Adipose tissue (tissue), 3 donors: ENCODE data around the gene FBXO17. TPM values are rescaled to one million over a fixed set of nuclear protein-coding genes. Genes with fewer than 3 reads are reported as not detected.
"Not testable (repeated sequence)": the region's sequence is repeated elsewhere in the genome, so short reads cannot be mapped to it uniquely, and the experiment has no call there.

Source experiments
- H3K27ac ChIP-seq: one replicate; pipeline ENCODE4 v1.5.1; 2013; ENCODE audit warnings: low read depth, low read length
- WGBS, 3 donors: extraction: QIAGEN DNeasy Blood & Tissue Kit; methylation state at CpG; one replicate each; pipeline ENCODE4 v1.1.7; 2013; 5-methylcytosine and 5-hydroxymethylcytosine counted together
- polyA plus RNA-seq, 3 donors: library from polyadenylated mRNA; stranded (reverse); fragments of 200-250 nt; gene quantifications; one replicate each; pipeline ENCODE4 v1.2.3, GENCODE V29; 2013
- donor health status: healthy with polysubstance abuse.
- donor health status: Bipolar disorder and iron deficiency.
- donor health status: healthy.

Gene FBXO17, protein sequence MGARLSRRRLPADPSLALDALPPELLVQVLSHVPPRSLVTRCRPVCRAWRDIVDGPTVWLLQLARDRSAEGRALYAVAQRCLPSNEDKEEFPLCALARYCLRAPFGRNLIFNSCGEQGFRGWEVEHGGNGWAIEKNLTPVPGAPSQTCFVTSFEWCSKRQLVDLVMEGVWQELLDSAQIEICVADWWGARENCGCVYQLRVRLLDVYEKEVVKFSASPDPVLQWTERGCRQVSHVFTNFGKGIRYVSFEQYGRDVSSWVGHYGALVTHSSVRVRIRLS
- 10 to 100 TPM in 2 of 3 donors, 1 to 10 TPM in 1; 6.8 to 28.8 (median 25.8) TPM for polyA plus RNA-seq

DNA sequence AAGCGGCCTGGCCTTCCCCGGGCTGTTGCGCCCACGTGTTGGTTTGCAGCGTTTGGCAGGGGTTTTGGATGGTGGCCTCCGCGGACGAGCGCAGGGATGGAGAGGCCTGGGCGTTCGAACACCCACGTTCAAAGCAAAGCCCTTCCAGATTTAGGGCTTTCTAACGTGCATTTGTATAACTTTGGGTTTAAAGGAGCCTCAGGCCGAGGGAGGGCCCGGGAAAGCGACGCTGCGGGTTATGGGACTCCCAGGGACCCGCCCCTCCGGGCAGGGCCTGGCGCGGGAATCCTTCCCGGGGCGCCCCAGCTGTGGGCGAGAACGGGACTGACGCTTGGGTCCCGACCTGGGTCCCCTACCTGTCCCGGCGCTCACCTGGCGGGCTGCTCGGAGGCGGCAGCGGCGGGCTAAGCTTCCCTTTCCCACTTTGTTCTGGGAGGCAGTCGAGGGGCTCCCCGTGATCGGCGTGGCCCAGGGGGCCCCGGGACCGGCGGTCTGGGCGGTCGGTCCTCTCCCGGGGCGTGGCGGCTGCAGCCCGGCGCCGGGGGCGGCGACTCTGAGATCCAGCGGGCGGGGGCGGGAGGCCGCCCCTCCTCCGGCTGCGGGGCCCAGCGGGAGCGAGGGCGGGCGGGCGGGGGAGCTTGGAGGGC, at the start of gene FBXO17:
TSS of gene FBXO17 (minus strand) at position 529 of the 647 bp plus-strand sequence. CDS start 25,423 bp downstream, outside the sequence.
- 4 to 10% (median 7%) methylated on average over 30 to 54 of the region's 63 CpGs for WGBS, 3 donors
- peak within 1 kb of the TSS; percentile 64 for H3K27ac ChIP-seq

DNA sequence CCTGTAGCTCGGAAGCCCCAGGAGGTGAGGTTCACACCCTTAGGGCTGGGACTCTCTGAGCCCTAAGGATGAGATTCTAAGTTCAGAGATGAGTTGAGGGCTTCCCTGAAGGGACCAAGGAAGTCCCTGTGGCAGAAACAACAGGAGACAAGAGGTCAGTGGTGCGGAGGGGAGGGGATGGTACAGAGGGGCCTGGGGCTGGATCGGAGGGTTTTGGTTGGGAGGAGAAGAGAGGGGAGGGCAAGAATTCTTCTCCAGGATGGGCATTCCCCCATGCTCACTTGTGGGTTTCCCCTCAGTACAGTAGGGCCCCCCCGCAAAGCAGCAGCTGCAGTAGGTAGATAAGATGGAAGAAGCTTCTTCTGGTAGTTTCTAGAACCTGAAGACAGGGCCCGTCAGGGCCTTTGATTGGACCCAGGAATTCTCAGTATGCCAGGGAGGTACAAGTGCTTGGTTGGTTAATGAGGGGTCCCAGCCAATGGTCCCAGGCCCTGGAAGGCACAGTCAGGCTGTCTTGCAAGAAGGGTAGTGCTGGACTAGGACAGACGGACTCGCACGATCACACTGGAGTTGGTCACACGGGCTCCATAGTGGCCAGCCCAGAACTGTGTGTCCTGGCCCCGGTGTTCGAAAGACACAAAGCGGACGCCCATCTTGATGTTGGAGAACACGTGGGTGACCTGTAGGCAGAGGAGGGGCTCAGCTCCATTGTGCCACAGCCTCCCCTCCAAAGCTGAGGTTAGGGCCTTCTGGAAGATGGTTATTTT, 49.5 kb upstream of the FBXO17 start:
- no peak overlapping the region for H3K27ac ChIP-seq
- WGBS, 3 donors, result 92 to 95% (median 95%) methylated on average over 14 of the region's 14 CpGs

DNA sequence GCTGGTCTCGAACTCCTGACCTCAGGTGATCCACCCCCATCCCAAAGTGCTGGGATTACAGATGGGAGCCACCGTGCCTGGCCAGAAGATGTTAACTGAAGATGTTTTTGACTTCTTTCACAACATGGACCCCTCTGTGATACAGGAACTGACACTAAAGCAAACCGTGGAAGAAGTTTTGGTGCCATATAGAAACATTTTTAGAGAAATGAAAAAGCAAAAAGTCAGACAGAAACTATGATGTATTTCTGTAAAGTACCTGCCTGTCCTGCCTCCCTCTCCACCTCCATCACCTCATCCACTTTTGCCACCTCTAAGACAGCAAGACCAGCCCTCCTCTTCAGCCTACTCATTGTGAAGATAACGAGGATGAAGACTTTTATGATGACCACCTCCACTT, 45.5 kb upstream of the FBXO17 start:
- no peak overlapping the region for H3K27ac ChIP-seq
- WGBS, 3 donors, result 81 to 85% (median 85%) methylated on average over 4 of the region's 4 CpGs

DNA sequence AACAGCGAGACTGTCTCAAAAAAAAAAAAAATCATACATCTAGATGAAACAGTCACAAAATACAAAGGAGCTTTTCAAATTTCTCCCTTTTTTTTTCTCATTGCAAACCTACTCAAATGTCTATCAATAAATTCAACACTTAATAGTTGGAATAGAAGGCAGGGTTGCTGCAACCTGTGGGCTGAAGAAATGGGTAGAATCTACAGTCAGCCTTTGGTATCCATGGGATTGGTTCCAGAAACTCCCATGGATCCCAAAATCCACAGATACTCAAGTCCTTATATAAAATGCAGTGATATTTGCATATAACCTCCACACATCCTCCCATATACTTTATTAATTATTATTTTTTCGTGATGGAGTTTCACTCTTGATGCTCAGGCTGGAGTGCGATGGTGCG, 42.1 kb upstream of the FBXO17 start:
- H3K27ac ChIP-seq, result no peak overlapping the region
- 88 to 91% (median 88%) methylated on average over 4 of the region's 4 CpGs for WGBS, 3 donors

DNA sequence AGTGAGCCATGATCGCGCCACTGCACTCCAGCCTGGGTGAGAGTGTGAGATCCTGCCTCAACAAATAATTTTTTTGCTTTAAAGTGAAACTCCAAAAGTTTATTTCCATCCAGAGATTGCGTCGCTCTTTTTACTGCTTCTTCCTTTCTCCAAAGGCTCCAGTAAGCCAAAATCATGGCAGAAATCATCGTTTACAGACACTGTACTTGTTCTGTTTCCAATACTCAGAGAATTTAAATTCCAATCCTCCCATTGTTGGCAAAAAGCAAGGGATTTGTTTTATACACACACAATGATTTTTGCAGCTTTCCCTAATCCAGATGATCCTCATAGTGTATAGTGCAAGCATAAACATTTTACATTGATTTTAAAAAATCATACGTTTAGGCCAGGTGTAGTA, 41.5 kb upstream of the FBXO17 start:
- 60 to 78% (median 66%) methylated on average over 6 of the region's 6 CpGs for WGBS, 3 donors
- no peak overlapping the region for H3K27ac ChIP-seq

DNA sequence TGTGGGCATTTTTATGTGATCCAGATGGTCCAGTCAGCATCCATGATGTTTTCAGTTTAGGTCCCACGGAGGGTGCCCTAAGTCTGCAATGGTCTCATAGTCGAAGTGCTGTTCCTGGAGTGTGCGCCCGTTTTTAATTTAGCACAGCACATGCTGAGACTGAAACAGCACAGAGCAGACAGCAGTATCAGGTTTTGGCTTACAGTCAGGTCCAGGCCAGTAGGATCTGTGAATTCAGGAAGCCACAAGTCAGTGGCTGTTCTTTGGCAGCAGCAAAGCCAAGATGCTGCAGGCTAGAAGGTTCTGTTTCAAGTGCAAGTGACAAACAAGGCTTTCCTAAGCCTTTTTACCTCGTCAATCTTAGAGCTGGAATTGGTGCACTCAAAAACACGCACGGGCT, 38.5 kb upstream of the FBXO17 start:
- WGBS, 3 donors, result 69 to 87% (median 75%) methylated on average over 7 of the region's 7 CpGs

DNA sequence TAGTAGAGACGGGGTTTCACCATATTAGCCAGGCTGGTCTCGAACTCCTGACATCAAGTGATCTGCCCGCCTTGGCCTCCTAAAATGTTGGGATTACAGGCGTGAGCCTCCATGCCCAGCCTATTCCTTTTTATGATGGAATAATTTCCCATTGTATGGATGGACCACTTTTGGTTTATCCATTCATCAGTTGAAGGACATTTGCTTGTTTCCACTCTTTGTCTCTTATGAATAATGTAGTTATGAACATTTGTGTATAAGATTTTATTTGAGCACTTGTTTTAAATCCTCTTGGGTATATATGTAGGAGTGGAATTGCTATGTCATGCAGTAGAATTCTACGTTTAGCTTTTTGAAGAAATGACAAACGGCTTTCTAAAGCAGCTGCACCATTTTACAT, 33.5 kb upstream of the FBXO17 start:
- H3K27ac ChIP-seq, result no peak overlapping the region
- 80 to 85% (median 85%) methylated on average over 6 of the region's 6 CpGs for WGBS, 3 donors

More for the DNA sequence above, 38.5 kb upstream of the FBXO17 start:
- no peak overlapping the region for H3K27ac ChIP-seq

DNA sequence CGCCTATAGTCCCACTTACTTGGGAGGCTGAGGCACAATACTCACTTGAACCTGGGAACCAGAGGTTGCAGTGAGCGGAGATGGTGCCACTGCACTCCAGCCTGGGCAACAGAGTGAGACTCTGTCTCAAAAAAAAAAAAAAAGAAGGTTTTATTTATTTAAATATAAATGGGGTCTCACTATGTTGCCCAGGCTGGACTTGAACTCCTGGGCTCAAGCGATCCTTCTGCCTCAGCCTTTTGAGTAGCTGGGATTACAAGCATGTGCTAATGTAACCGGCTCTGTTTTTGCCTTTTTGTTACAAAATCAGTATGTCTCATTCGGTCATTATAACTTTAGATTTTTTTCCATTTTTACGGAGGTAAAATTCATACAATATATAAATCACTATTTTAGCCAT, 32.6 kb upstream of the FBXO17 start:
- WGBS, 3 donors, result 93 to 96% (median 93%) methylated on average over 6 of the region's 6 CpGs
- no peak overlapping the region for H3K27ac ChIP-seq

DNA sequence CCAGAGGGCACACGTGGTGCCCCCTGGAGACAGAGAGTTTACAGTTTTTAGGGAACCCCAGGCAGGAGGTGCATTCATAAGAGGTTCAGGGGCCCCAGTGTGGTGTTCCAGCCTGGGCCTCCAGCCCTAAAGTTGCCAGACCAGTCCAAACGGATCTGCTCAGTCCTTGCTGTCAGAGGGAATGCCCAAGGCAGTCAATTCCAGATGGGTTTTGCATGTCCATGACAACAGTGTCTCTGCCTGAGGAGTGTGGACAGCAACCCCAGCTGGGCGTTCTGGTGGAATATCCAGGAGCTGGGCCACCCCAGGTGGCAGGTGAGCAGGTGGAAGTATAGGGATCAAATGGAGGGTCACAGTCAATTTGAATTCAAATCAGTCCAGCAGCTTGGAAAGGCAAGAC, 31.6 kb upstream of the FBXO17 start:
- WGBS, 3 donors, result 40 to 56% (median 55%) methylated on average over 3 of the region's 3 CpGs
- no peak overlapping the region for H3K27ac ChIP-seq

DNA sequence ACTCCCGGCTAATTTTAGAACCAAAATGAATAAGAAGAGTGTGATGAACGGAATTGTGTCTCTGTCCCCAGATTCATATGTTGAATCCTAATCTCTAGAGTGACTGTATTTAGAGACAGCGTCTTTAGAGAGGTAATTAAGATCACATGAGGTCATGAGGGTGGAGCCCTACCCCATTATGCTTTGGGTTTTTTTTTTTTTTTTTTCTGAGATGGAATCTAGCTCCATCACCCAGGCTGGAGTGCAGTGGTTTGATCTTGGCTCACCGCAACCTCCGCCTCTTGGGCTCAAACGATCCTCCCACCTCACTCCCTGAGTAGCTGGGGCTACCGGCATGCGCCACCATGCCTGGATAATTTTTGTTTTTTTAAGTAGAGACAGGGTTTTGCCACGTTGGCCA, 28.9 kb upstream of the FBXO17 start:
- 70 to 81% (median 75%) methylated on average over 9 of the region's 9 CpGs for WGBS, 3 donors
- no peak overlapping the region for H3K27ac ChIP-seq

DNA sequence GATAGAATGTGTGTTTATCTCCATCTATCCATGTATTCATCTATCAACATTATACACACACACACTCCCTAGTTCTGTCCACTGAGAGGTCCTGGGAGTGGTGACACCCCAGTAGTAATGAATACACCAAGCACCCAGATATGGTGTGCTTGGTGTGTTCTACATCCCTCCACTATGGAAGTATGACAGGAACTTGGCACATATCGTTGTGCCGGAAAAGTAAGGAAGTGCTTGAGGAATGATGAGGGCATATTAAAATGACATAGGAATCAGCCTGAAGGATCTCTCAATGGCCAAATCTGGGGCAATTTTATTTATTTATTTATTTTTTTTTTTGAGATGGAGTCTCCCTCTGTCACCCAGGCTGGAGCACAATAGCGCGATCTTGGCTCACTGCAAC, 28.3 kb upstream of the FBXO17 start:
- no peak overlapping the region for H3K27ac ChIP-seq
- 80 to 87% (median 82%) methylated on average over 4 of the region's 4 CpGs for WGBS, 3 donors

DNA sequence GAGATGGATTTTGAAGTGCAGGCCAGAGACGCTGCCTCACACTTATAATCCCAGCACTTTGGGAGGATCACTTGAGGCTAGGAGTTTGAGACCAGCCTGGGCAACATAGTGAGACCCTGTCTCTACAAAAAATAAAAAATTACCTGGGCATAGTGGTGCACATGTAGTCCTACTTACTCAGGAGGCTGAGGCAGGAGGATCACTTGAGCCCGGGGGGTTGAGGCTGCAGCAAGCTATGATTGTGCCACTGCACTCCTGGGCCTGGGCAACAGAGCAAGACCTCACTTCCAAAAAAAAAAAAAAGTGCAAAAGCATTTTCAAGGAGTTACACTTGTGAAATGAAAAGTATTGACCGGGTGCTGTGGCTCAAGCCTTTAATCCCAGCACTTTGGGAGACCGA, 27.6 kb upstream of the FBXO17 start:
- 75 to 87% (median 85%) methylated on average over 4 of the region's 4 CpGs for WGBS, 3 donors
- no peak overlapping the region for H3K27ac ChIP-seq

DNA sequence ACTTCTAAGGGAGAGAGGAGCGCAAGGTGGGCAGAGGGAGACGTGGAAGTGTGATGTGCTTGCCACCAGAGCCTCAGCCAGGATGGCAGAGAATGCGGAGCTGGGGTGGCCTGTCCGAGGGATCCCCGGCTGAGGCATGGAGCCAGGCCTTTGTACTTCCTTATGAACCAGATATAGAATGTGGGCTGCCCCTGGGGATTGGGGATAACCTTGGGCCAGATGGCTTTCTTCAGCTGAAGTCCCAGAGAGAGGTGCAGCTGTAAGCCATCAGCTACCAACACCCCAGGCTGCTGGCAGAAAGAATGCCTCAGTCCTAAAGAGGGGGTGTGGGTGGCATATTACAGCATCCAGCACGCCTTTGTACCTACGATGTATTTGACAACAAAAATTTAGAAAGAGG, 25.5 kb upstream of the FBXO17 start:
- WGBS, 3 donors, result 53 to 65% (median 55%) methylated on average over 7 of the region's 7 CpGs

DNA sequence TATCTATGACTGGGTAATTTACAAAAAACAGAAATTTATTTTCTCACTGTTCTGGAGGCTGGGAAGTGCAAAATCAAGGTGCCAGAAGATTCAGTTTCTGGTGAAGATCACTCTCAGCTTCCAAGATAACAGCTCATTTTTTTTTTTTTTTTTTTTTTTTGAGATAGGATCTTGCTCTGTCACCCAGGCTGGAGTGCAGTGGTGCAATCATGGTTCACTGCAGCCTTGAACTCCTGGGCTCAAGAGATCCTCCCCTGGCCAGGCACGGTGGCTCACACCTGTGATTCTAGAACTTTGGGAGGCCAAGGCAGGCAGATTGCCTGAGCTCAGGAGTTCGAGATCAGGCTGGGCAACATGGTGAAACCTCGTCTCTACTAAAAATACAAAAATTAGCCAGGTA, 22.0 kb upstream of the FBXO17 start:
- WGBS, 3 donors, result 85 to 88% (median 86%) methylated on average over 3 of the region's 3 CpGs
- not testable (repeated sequence) for H3K27ac ChIP-seq

More for the DNA sequence above, 25.5 kb upstream of the FBXO17 start:
- no peak overlapping the region for H3K27ac ChIP-seq

DNA sequence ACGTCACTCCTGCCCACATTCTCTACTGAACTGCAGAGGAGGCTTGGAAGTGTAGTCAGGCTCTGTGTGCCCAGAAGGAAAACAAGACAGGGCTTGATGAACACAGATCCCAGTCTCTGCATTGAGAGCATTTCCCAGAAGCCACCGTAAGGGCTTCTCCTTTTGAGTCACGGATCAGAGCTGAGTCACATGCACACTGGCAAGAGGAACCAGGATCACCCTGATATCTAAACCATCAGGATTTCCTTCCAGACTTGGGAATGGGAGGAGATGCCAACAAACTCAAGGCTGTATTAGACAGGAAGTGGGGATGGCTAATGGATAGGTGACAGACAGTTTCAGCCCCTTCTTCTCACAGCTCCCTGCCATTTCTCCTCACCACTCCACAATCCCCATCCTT, 17.7 kb upstream of the FBXO17 start:
- no peak overlapping the region for H3K27ac ChIP-seq
- 50 to 64% (median 54%) methylated on average over 3 of the region's 3 CpGs for WGBS, 3 donors

DNA sequence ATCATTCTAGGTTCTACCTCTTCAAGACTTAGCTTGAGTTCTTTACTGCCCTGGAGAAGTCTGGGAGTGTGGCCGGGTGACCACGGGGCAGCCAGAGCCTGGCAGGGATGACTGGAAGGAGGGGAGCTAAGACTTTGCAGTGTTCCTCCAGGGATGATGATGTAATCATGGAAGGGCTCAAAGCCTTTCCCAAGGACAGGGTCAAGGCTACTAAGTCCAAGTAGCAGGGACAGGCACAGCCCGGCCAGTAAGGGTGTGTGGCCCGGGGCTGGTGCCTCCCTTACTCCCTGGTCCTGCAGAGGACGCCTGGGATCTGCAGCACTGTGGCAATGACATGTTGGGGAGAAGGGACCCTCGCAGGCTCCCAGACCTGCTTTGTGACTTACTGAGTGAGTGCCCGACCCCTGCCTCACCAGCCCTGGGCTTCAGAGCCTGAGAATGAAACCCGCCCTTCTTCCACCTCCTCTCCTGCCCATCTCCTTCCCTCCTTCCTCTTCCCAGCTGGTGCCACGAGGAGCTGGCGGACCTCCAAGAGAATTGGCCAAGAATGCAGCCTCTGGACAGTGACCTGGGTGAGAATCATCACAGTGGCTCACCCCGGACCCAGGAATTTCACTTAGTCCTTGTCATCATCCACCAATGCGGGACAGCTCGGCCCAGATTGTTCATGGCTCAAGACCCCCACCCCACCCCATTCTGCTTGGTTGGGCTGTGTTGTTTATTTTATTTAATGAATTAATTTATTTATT, 15.6 kb upstream of the FBXO17 start:
- WGBS, 3 donors, result 60 to 69% (median 61%) methylated on average over 13 of the region's 13 CpGs
- H3K27ac ChIP-seq, result no peak overlapping the region

DNA sequence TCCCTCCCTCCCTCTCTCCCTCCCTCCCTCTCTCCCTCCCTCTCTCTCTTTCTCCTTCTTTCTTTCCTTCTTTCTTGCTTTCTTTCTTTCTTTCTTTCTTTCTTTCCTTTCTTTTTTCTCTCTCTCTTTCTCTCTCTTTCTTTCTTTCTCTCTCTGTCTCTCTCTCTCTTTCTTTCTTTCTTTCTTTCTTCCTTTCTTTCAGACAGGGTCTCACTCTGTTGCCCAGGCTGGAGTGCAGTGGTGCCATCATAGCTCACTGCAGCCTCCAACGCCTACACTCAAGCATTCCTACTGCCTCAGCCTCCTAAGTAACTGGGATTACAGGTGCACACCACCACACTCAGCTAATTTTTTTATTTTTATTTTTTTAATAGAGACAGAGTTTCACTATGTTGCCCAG, 14.1 kb upstream of the FBXO17 start:
- not testable (repeated sequence) for H3K27ac ChIP-seq
- 78 to 86% (median 79%) methylated on average over 1 of the region's 1 CpG for WGBS, 3 donors

DNA sequence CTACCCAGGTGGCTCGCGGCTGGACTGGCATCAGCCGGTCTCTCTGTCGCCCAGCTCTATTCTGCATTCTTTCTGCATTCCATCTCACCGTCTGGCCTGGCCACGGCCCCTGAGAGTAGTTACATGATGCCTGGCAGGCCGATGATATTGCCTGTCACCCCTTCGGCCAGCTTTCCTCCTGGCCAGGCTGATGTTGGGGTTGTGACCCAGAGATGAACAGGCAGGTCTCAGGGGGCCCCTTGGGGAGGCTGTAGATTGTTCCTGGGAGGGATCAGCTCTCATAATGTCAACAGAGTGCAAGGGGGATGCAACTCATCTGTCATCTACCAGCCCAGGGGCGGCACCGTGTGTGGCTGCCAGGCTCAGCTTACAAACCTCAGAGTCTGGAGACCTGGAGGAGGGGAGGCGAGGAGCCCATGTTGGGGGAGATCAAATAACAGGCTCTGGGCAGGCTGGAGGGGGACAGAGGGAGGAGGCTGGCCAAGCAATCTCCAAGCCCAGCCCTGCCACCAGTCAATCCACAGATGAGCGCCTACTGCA, 13.6 kb upstream of the FBXO17 start:
- H3K27ac ChIP-seq, result no peak overlapping the region
- WGBS, 3 donors, result 25 to 30% (median 27%) methylated on average over 12 of the region's 12 CpGs
